Activated T-cell treated with anti-CD3 and anti-CD28 coated beads, Interleukin-2, amount 50 U/mL, for 1 hour (primary cell): Measurements from ENCODE around the gene EFCAB8.
A peak's percentile ranks its signal among the peaks of the same experiment; 100 is the strongest.
"Not testable (repeated sequence)": the region's sequence is repeated elsewhere in the genome, so short reads cannot be mapped to it uniquely, and the experiment has no call there.

Experiments used
- DNase-seq: peaks from one replicate; pipeline ENCODE4 v3.0.0-alpha.2; 2020

The EFCAB8 gene

GRCh38 chr20:32914031-32914430 lies 55.3 kb downstream of the EFCAB8 start:
- peak; percentile 11 for DNase-seq

GRCh38 chr20:32917191-32917950 lies 58.6 kb downstream of the EFCAB8 start:
- DNase-seq = no peak

DNA sequence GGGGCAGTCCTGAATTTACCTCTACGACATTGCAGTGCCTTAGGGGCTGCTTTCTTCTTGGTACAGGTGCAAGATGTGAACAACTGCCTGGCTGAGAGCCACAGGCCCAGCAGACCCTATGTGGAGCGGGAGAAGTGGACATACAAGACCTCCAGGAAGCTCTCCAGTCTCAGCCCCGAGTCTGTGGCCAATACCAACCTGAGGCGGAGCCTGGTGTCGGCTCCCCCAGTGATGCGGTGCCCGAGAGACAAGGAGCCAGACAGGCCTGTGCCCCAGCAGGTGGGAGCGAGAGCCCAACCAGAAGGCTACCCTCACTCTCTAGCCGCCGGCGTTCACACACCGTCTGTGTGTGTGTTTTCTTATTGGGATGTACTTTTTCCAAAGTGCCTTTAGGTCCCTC lies 59.6 kb downstream of the EFCAB8 start:
- no peak for DNase-seq

DNA sequence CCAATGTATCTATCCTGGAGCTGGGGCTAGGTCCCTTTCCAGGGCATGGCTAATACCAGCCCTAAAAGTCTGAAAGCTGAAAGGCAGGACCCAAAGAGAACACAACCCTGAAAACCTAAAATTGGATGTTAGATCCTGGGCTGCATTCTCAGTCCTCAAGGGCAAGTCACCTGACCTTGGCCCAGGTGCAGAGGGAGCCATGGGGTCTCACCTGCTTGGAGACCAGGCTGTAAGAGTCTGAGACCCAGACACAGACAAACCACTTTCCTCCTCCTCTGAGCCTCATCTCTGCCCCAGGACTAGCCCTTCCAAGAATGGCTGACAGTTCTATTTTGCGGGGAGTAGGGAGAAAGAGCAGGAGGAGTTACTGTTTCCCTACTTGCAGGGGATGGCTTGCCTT lies 60.0 kb downstream of the EFCAB8 start:
- DNase-seq = no peak

- DNase-seq = no peak
These were observed 61.3 kb downstream of the EFCAB8 start for GRCh38 chr20:32920066-32920465.

- DNase-seq = no peak
These were observed 62.0 kb downstream of the EFCAB8 start for GRCh38 chr20:32920530-32921298.

DNA sequence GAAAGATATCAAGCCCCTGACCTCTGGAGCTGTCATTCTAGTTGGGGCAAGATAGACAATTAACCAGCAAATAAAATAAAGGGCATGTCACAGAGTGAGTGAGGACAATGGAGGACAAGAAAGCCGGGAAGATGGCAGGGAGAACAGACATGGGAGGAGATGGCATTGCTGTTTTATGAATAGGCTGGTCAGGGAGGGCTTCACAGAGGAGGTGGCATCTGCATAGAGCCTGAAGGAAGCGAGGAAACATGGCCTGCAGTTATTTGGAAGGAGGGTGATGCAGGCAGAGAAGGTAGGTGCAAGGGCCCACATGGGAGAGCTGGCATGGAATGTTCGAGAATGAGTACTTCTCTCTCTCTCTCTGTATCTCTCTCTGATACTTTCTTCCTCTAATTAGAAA lies 63.7 kb downstream of the EFCAB8 start:
- no peak for DNase-seq

- no peak for DNase-seq
These were observed 66.1 kb downstream of the EFCAB8 start for GRCh38 chr20:32924781-32925180.

DNA sequence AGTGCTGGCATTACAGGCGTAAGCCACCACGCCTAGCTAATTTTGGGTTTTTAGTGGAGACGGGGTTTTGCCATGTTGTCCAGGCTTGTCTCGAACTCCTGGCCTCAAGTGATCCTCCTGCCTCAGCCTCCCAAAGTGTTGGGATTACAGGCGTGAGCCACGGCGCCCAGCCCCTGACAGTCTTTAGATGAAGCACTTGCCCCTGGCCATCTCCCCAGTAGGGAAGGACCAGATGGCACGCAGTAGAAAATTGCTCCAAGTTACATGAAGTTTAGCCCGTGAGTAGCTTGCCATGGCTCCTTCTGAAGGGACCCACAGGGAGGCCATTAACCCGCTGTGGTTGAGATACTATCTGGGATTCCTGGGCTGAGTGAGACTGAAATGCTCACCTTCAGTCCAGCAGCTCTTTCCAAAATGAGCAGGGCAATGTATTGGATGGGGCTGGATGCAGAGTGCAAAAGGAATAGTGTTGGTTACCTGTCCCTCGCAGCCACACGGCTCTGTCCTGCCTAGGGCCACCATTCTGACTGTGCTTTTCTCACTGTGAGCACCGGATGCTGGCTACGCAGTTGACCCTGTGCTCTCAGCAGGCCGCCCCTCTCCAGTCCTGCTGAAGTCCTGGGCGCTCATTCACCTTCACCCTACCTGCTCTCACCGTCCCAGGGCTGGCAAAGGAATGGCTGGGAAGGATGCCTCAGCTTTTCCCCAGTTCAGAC lies 66.9 kb downstream of the EFCAB8 start:
- DNase-seq = no peak

DNA sequence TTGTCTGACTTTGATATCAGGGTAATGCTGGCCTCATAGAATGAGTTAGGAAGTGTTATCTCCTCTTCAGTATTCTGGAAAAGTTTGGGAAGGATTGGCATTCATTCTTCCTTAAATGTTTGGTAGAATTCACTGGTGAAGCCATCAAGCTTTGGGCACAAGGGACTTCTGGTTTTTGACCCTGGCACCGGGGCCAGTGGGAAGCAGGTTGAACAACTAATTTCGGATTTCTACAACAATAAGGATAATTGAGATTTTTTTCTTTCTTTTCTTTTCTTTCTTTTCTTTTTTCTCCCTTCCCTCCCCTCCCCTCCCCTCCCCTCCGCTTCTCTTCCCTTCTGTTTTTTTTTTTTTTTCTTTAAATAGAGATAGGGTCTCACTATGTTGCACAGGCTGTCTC lies 70.4 kb downstream of the EFCAB8 start:
- no peak for DNase-seq

GRCh38 chr20:32930181-32930580 lies 71.5 kb downstream of the EFCAB8 start:
- no peak for DNase-seq

GRCh38 chr20:32930701-32931100 lies 72.0 kb downstream of the EFCAB8 start:
- no peak for DNase-seq

- DNase-seq = no peak
These were observed 75.9 kb downstream of the EFCAB8 start for GRCh38 chr20:32934580-32934979.

DNA sequence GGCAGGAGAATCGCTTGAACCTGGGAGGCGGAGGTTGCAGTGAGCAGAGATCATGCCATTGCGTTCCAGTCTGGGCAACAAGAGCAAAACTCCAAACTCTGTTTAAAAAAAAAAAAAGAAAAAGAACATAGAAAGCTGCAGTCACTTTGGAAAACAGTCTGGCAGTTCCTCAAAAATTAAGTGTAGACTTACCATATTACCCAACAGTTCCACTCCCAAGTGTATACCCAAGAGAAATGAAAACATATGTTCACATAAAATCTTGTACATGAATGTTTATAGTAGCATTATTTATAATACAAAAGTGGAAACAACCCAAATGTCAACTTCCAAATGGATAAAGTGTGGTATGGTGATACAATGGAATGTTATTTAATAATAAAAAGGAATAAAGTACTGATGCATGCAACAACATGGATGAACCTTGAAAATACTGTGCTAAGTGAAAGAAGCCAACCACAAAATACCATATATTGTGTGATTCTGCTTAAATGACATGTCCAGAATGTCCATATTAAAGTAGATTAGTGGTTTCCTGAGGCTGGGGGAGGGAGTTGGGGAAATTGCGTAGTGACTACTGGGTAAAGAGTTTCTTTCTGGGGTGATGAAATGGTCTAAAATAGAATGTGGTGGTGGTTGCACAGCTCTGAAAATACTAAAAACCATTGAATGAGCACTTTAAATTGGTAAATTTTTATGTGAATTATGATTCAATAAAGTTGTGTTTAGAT lies 82.6 kb downstream of the EFCAB8 start:
- no peak for DNase-seq

DNA sequence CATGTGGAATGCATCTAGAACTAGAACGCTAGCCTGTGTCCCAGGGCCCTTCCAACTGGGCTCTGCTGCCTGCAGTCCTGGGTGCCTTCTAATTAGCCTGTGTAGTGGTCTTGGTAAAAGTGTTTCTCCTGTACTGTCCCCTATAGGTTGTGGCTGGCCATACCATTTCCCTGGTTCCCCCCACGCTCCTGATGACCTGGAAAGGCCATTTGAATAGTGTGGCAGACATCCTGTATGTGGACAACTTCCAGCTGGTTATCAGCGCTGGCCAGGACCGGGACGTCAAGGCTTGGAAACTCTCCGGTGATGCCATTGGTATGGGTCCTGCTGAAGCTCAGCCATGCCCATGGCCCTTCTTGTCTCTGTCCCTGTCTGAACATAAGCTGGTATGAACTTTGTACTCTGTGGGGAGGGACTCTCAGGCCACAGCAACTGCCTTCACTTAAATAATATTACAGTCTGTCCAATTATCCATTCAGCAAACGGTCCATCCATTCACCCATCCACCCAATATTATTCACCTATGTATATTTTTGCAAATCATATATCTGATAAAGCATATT lies 84.8 kb downstream of the EFCAB8 start:
- no peak for DNase-seq

DNA sequence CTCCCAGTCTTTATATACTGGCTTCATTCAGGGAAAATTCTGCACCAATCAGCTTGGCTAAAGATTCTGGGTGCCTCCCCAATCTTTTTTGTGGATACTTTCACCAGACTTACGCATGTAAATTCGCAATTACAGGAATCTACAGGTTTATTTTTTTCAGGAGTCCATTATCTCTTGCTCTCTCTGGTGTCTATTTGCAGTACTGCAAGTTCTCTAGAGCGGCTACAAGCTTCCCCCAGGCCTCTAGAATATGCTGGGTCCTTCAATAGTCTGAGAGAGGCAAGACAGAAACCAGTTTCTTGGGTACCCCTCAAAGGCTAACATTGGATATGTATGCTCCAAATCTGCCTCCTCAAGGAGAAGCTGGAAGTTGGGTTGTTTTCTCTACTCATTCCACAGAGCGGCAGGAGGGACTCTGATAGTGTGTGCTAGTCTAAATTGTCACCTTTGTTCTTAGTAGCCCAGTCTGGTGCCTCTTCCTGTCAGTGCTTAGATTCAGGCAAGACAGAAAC lies 87.0 kb downstream of the EFCAB8 start:
- no peak for DNase-seq

DNA sequence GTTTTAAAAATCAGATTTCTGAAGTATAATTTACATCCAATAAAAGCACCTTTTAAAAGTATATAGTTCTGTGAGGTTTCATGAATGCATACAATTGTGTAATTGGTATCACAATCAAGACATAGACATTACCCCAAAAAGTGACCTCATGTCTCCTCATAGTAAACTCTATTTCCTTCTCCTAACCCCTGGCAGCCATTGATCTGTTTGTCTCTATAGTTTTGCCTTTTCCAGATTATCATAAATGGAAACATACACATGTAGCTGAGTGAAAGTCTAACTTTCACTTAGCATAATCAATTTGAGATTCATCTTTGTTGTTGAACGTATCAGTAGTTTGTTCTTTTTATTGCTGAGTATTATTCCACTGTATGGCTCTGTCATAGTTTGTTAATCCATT lies 87.9 kb downstream of the EFCAB8 start:
- DNase-seq = no peak

GRCh38 chr20:32950539-32950938 lies 91.8 kb downstream of the EFCAB8 start:
- DNase-seq = not testable (repeated sequence)

- DNase-seq = no peak
These were observed 98.7 kb downstream of the EFCAB8 start for GRCh38 chr20:32957459-32957858.

GRCh38 chr20:32958574-32958973 lies 99.9 kb downstream of the EFCAB8 start:
- DNase-seq = no peak

- no peak for DNase-seq
These were observed 100.9 kb downstream of the EFCAB8 start for GRCh38 chr20:32959351-32960221.

- DNase-seq = no peak
These were observed 101.4 kb downstream of the EFCAB8 start for GRCh38 chr20:32960222-32960518.
